HG02571 (cell line): ENCODE data around the gene VASP.
"Not testable (repeated sequence)": the region's sequence is repeated elsewhere in the genome, so short reads cannot be mapped to it uniquely, and the experiment has no call there.

ENCODE experiments used
- ATAC-seq: cut with Tn5 transposase; IDR thresholded peaks from one replicate; pipeline ENCODE4 v1.9.1; 2021; ENCODE audit warnings: mild to moderate bottlenecking, moderate library complexity; ENCODE audit not compliant: unreplicated experiment

VASP gene

DNA sequence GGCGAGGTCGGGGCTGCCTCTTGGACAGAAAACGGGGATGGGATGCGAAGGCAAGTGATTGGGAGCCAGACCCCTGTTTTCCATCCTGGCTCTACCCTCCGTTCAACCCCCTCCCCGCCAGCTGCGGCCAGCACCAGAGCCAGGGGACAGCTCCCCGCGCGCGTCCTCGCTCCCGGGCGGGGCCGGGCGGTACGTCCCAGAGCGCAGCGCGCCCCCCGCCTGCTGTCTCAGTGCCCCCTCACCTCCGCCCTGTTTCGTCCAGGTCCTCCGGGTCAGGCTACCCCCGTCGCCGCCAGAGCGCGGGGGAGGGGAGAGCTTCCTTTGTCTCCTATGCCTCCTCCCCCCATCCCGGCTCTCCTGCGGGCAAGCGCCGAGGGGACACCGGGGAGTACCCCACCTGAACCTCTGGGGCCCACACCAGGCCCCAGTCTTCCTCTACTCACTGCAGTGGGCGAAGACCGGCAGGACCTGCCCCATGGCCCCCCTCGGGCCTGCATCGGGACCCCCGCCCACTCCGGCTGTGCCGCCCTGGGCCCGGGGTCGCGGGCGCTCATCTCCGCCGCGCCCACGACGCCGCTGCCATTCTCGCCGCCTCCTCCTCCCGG, 10.8 kb upstream of the VASP start:
- ATAC-seq = peak; percentile 11

DNA sequence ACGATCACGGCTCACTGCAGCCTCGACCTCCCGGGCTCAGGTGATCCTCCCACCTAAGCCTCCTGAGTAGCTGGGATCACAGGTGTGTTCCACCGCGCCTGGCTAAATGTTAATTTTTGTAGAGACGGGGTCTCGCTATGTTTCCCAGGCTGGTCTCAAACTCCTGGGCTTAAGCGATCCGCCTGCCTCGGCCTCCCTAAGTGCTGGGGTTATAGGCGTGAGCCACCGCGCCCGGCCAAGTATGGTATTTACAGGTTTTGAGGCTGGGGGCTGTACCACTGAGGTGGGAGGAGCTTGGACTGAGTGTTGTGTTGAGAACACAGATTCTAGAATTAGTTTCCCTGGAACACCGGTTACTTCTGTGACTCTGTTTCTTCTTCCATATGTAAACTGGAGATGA, 9.5 kb upstream of the VASP start:
- ATAC-seq = no peak

- ATAC-seq = no peak
Observed at GRCh38 chr19:45498411-45499195, 8.7 kb upstream of the VASP start, which contains the start of gene PPM1N. TSS of gene PPM1N (plus strand) at chr19:45498443. CDS start at chr19:45498473, 30 bp downstream.

GRCh38 chr19:45499196-45500180, 7.8 kb upstream of the VASP start:
- ATAC-seq = no peak

GRCh38 chr19:45500918-45501729, 6.2 kb upstream of the VASP start:
- ATAC-seq = no peak

GRCh38 chr19:45501730-45502014, 5.6 kb upstream of the VASP start:
- ATAC-seq = no peak

DNA sequence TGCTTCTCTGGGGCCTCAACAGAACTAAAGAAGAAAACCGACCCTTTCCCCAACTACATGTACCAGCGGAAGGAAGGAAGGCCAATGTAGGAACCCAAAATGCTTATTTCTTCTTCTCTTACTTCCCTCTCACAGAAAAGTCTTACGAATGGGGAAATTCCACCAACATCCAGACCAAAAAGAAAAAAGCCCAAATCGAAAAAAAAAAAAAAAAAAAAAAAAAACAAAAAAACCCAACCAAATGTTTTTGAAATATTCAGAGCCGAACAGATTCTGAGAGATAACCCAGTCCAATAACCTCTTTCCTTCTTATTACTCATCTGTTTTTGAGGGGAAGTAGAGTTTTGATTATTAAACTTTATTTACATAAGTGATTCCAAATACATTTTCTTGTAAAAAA, 5.2 kb upstream of the VASP start:
- ATAC-seq = no peak

- no peak for ATAC-seq
Observed at GRCh38 chr19:45503909-45504308, 3.4 kb upstream of the VASP start.

DNA sequence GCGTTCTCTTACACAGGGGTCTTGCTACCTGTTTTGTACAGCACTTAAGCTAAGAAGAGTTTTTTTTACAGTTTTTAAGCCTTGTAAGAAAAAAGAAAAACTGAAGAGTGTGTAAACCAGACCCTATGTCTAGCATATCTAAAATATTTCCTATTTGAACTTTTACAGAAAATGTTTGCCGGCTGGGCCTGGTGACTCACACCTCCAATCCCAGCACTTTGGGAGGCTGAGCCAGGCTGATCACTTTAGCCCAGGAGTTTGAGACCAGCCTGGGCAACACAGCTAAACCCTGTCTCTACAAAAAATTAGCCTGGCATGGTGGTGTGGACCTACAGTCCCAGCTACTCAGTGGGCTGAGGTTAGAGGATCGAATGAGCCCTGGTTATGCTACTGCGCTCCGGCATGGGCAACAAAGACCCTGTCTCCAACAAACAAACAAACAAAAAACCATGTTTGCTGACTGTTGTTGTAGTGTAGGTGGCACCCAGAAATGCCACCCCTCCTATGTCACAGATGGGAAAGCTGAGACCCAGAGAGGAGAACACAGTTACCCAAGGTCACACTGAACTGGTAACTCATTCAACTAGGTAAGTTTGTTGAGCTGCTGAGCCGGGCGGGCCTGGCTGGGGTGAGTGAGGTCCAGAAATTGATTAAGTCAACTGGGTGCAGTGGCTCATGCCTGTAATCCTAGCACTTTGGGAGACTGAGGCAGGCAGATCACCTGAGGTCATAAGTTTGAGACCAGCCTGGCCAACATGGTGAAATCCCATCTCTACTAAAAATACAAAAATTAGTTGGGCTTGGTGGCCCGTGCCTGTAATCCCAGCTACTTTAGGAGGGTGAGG, 1.9 kb upstream of the VASP start:
- ATAC-seq = no peak

DNA sequence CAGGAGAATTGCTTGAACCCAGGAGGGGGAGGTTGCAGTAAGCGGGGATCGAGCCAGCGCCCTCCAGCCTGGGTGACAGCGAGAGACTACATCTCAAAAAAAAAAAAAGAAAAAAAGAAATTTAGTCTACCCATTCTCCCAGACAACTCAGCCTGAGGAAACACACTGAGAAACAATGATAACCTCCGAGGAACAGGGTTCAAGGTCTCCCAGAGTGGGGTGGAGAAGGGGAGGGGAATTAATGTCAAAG, 1.4 kb upstream of the VASP start:
- no peak for ATAC-seq

DNA sequence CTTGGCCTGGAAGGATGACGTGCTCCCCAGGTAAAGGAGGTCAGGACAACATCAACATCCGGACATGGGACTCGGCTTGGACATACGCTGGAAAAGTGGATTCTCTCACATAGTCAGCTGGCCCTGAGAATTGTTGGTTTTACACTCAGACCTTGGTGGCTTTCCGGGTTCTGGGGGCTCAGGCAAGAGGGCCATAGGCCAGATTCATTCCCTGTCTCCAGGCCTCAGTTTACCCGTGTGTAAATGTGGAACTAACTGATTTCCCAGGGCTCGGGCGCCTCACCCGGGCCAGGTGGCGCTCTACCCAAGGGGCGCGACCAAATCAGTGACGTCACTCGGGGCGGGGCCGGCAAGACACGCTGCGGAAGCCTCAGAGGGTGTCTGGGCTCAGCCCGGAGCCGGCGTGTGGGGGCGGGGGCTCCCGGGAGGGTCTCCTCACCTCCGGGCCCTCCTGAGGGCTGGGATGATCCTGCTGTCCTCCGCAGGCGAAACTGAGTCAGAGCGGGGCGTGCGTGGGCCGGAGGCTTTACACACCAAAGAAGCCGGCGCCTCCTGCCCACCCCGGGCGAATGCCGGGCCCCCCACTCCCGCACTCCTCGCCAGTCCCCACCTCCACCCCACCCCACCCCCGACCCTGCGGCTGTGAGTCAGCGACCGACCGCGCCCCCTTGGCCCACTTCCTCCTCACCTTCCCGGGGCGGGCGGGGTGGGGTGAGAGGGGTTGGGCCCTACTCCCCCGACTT, 862 bp upstream of the VASP start:
- peak; percentile 51 for ATAC-seq

DNA sequence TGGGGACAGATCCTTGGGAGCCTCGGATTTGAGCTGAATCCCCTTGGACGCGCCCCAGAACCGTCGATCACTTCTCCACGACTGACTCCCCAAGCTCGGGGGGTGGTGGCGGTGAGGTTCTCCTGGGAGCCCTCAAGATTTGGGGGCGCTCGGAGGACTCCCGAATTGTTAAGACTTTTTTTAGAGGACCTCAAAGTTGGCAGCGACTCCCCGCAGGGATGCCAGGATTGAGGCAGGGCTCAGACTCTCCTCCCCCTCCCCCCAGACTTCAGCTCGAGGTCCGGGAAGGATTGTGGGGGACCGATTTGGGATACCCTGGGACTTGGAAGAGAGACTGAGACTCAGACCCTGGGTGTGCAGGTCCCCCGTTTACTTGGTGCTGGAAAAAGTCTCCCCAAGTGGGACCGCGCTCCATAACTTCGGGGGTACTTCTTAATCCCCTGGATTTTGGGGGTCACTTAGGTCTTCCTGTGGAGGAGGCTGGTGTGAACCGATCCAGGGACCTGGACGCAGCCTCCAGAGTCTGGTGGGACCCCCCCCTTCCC, 665 bp downstream of the VASP start:
- no peak for ATAC-seq

GRCh38 chr19:45508417-45508860, 1.2 kb downstream of the VASP start:
- no peak for ATAC-seq

GRCh38 chr19:45508861-45509691, 1.8 kb downstream of the VASP start:
- no peak for ATAC-seq

DNA sequence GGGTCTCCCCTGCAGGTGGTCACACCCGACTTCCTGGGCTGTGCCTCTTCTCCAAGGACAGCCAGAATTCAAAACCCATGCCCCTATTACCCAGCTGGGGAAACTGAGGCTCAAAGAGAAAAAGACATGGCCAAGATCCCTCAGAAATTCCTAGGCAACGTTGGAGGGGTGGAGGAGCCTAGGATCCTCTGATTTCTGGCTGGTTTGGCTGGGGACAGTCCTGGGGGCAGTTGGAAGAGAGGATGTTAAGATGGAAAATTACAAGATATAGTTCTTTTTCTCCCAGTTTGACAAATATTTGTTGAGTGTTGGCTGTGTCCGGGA, 2.4 kb downstream of the VASP start:
- no peak for ATAC-seq

DNA sequence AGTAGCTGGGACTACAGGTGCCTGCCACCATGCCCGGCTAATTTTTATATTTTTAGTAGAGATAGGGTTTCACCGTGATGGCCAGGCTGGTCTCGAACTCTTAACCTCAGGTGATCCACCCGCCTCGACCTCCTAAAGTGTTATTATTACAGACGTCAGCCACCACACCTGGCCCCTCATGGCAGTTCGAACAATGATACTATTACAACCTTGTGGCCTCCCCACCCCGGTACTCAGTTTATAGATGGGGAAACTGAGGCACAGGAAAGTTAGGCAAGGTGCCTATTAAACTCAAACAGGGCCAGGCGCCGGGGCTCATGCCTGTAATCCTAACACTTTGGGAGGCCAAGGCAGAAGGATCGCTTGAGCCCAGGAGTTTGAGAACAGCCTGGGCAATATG, 3.1 kb downstream of the VASP start:
- ATAC-seq = not testable (repeated sequence)

GRCh38 chr19:45511074-45511473, 3.8 kb downstream of the VASP start:
- no peak for ATAC-seq

GRCh38 chr19:45512881-45513483, 5.7 kb downstream of the VASP start:
- no peak for ATAC-seq
